Ovary (tissue), 3 donors: ENCODE results near the gene PIWIL1.

Experiments used
- POLR2A ChIP-seq: fragments of 450-650 bp; IDR thresholded peaks from one replicate; pipeline ENCODE4 v1.6.1; 2017; ENCODE audit warnings: antibody characterized with exemption, mild to moderate bottlenecking, moderate library complexity
- TF ChIP-seq, protein P1 (sequence below), 3 donors: fragments of 450-650 bp in 2 of 3; fragments of 200-600 bp in 1 of 3; IDR thresholded peaks; one replicate each; pipeline versions ENCODE4 v1.5.1 to v1.8.0; 2016 to 2022; ENCODE audit warnings: antibody characterized with exemption in 3 of 3, mild to moderate bottlenecking in 1 of 3
- donor health status: DM: no; HTN: no; CAD: no.

DNA sequence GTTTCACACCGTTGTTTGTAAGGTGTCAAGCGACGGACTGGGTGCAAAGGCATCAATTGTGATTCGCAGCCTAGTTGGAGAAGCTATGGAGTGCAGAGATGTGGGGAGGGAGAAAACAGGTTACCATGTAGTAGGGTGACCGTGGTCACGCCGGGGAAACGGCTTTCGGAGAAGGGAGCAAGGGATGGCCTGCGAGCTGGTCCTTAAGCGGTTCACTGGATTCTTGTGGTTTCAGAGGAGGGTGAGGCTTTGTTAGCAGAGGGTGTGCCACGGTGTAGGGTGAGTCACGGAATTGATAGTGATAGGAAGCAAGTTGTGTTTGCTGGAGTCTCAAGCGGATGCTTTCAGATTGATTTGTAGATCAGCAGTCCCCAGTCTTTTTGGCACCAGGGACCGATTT, 2.3 kb downstream of the PIWIL1 start:
- no peak for TF ChIP-seq POLR2A
- TF ChIP-seq, protein P1, sequence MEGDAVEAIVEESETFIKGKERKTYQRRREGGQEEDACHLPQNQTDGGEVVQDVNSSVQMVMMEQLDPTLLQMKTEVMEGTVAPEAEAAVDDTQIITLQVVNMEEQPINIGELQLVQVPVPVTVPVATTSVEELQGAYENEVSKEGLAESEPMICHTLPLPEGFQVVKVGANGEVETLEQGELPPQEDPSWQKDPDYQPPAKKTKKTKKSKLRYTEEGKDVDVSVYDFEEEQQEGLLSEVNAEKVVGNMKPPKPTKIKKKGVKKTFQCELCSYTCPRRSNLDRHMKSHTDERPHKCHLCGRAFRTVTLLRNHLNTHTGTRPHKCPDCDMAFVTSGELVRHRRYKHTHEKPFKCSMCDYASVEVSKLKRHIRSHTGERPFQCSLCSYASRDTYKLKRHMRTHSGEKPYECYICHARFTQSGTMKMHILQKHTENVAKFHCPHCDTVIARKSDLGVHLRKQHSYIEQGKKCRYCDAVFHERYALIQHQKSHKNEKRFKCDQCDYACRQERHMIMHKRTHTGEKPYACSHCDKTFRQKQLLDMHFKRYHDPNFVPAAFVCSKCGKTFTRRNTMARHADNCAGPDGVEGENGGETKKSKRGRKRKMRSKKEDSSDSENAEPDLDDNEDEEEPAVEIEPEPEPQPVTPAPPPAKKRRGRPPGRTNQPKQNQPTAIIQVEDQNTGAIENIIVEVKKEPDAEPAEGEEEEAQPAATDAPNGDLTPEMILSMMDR (IDR thresholded peaks at IDR 0.05) = no peak
